ENCODE results near the gene MAP3K14.

The MAP3K14 gene

GRCh38 chr17:45282683-45283644 is 33.9 kb downstream of the MAP3K14 start:
- Histone ChIP-seq H3K9me3 (ENCODE audit: control insufficient read depth, low read depth, low read length) (no peaks in the 10 kb centered on the region), H3K9ac (ENCODE audit: low read length) (no peak overlapping the region), H3K27ac (ENCODE audit: low read length) (no peak overlapping the region), H3K36me3 (ENCODE audit: control insufficient read depth, low read depth, low read length) (peaks cover 18% of the 10 kb centered on the region), H3K27me3 (ENCODE audit: control insufficient read depth, insufficient read depth, low read length) (no peaks in the 10 kb centered on the region), H3K4me1 (ENCODE audit: control insufficient read depth, low read depth, low read length) (no peaks in the 10 kb centered on the region), H3K4me3 (ENCODE audit: low read length) (no peak overlapping the region)

GRCh38 chr17:45279898-45280297 is 36.9 kb downstream of the MAP3K14 start:
- Histone ChIP-seq H3K27ac (ENCODE audit: low read length) (no peak overlapping the region), H3K4me3 (ENCODE audit: low read length) (no peak overlapping the region), H3K9me3 (ENCODE audit: control insufficient read depth, low read depth, low read length) (no peaks in the 10 kb centered on the region), H3K36me3 (ENCODE audit: control insufficient read depth, low read depth, low read length) (peaks cover 10% of the 10 kb centered on the region), H3K4me1 (ENCODE audit: control insufficient read depth, low read depth, low read length) (peaks cover 4% of the 10 kb centered on the region), H3K27me3 (ENCODE audit: control insufficient read depth, insufficient read depth, low read length) (no peaks in the 10 kb centered on the region), H3K9ac (ENCODE audit: low read length) (no peak overlapping the region)

DNA sequence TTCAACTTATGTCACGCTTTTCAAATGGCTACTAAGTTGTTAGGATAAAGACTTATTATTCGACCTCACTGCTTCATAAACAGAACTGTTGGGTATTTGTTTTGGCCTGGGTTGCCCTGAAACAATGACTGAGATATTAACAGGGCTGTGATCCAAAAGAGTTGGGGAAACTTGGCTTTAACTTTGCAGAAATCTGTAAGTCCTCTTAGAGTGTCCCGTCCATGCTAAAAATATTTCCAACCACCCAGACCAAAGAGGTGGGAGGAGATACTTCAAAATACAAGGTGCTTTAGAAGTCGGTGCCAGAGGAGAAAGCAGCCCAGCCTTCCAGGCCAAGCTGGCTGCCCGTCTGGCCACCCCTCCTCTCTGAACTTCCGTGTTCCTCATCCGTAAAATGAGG is 38.8 kb downstream of the MAP3K14 start:
- Histone ChIP-seq H3K4me1 (ENCODE audit: control insufficient read depth, low read depth, low read length) (peaks cover 4% of the 10 kb centered on the region), H3K4me3 (ENCODE audit: low read length) (no peak overlapping the region), H3K9ac (ENCODE audit: low read length) (no peak overlapping the region), H3K27me3 (ENCODE audit: control insufficient read depth, insufficient read depth, low read length) (no peaks in the 10 kb centered on the region), H3K9me3 (ENCODE audit: control insufficient read depth, low read depth, low read length) (no peaks in the 10 kb centered on the region), H3K36me3 (ENCODE audit: control insufficient read depth, low read depth, low read length) (peaks cover 8% of the 10 kb centered on the region), H3K27ac (ENCODE audit: low read length) (no peak overlapping the region)

GRCh38 chr17:45277216-45277849 is 39.5 kb downstream of the MAP3K14 start:
- Histone ChIP-seq H3K36me3 (ENCODE audit: control insufficient read depth, low read depth, low read length) (peaks cover 5% of the 10 kb centered on the region), H3K27me3 (ENCODE audit: control insufficient read depth, insufficient read depth, low read length) (no peaks in the 10 kb centered on the region), H3K27ac (ENCODE audit: low read length) (no peak overlapping the region), H3K4me1 (ENCODE audit: control insufficient read depth, low read depth, low read length) (peaks cover 4% of the 10 kb centered on the region), H3K4me3 (ENCODE audit: low read length) (no peak overlapping the region), H3K9ac (ENCODE audit: low read length) (no peak overlapping the region), H3K9me3 (ENCODE audit: control insufficient read depth, low read depth, low read length) (no peaks in the 10 kb centered on the region)

- Histone ChIP-seq H3K4me1 (ENCODE audit: control insufficient read depth, low read depth, low read length) (peaks cover 4% of the 10 kb centered on the region), H3K9ac (ENCODE audit: low read length) (no peak overlapping the region), H3K36me3 (ENCODE audit: control insufficient read depth, low read depth, low read length) (peaks cover 3% of the 10 kb centered on the region), H3K27me3 (ENCODE audit: control insufficient read depth, insufficient read depth, low read length) (no peaks in the 10 kb centered on the region), H3K4me3 (ENCODE audit: low read length) (no peak overlapping the region), H3K9me3 (ENCODE audit: control insufficient read depth, low read depth, low read length) (no peaks in the 10 kb centered on the region), H3K27ac (ENCODE audit: low read length) (no peak overlapping the region)
Observed at GRCh38 chr17:45276031-45276430, 40.8 kb downstream of the MAP3K14 start.

- Histone ChIP-seq H3K27ac (ENCODE audit: low read length) (no peak overlapping the region), H3K4me1 (ENCODE audit: control insufficient read depth, low read depth, low read length) (peaks cover 4% of the 10 kb centered on the region), H3K9me3 (ENCODE audit: control insufficient read depth, low read depth, low read length) (no peaks in the 10 kb centered on the region), H3K27me3 (ENCODE audit: control insufficient read depth, insufficient read depth, low read length) (no peaks in the 10 kb centered on the region), H3K36me3 (ENCODE audit: control insufficient read depth, low read depth, low read length) (peaks cover 8% of the 10 kb centered on the region), H3K4me3 (ENCODE audit: low read length) (no peak overlapping the region), H3K9ac (ENCODE audit: low read length) (no peak overlapping the region)
Observed at GRCh38 chr17:45274033-45274432, 42.8 kb downstream of the MAP3K14 start.

GRCh38 chr17:45273551-45273957 is 43.3 kb downstream of the MAP3K14 start:
- Histone ChIP-seq H3K36me3 (ENCODE audit: control insufficient read depth, low read depth, low read length) (peaks cover 10% of the 10 kb centered on the region), H3K9ac (ENCODE audit: low read length) (no peak overlapping the region)

GRCh38 chr17:45271603-45272002 is 45.2 kb downstream of the MAP3K14 start:
- Histone ChIP-seq H3K9ac (ENCODE audit: low read length) (no peak overlapping the region), H3K27me3 (ENCODE audit: control insufficient read depth, insufficient read depth, low read length) (no peaks in the 10 kb centered on the region), H3K27ac (ENCODE audit: low read length) (no peak overlapping the region), H3K4me3 (ENCODE audit: low read length) (no peak overlapping the region), H3K9me3 (ENCODE audit: control insufficient read depth, low read depth, low read length) (no peaks in the 10 kb centered on the region), H3K4me1 (ENCODE audit: control insufficient read depth, low read depth, low read length) (no peaks in the 10 kb centered on the region), H3K36me3 (ENCODE audit: control insufficient read depth, low read depth, low read length) (peaks cover 12% of the 10 kb centered on the region)

More at GRCh38 chr17:45273551-45273957, 43.3 kb downstream of the MAP3K14 start:
- Histone ChIP-seq H3K27me3 (ENCODE audit: control insufficient read depth, insufficient read depth, low read length) (no peaks in the 10 kb centered on the region), H3K9me3 (ENCODE audit: control insufficient read depth, low read depth, low read length) (no peaks in the 10 kb centered on the region), H3K27ac (ENCODE audit: low read length) (no peak overlapping the region), H3K4me1 (ENCODE audit: control insufficient read depth, low read depth, low read length) (peaks cover 4% of the 10 kb centered on the region), H3K4me3 (ENCODE audit: low read length) (no peak overlapping the region)

DNA sequence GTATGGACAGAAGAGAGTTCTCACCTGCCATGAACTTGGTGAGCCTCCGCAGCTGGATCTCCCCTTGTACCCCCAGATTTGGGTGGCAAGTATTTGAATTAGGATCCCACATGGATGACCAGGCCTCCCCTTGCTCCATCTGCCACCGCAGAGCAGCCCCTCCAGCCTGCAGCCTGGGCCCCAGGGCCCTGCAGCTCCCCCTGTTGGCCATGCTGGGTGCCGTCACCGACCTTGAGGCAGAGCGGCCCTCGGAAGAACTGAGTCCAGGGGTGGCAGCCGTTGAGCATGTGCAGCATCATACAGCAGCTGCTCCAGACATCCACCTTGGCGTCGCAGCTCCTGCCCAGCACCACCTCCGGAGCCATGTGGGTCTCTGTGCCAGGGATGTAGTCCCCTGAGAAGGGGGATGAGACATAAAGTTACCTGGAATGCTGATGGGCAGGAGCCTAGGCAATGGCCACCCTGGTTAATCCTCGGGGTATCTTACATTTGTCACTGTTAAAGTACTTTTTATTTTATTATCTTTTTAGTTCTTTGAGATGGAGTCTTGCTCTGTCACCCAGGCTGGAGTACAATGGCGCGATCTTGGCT is 45.9 kb downstream of the MAP3K14 start:
- H3K4me3 ChIP-seq (ENCODE audit: low read length) = no peak overlapping the region
- no peak overlapping the region for H3K27ac ChIP-seq (ENCODE audit: low read length)
- no peaks in the 10 kb centered on the region for H3K9me3 ChIP-seq (ENCODE audit: control insufficient read depth, low read depth, low read length)
- H3K36me3 ChIP-seq (ENCODE audit: control insufficient read depth, low read depth, low read length) = peaks cover 12% of the 10 kb centered on the region
- H3K27me3 ChIP-seq (ENCODE audit: control insufficient read depth, insufficient read depth, low read length) = no peaks in the 10 kb centered on the region
- H3K9ac ChIP-seq (ENCODE audit: low read length) = no peak overlapping the region
- H3K4me1 ChIP-seq (ENCODE audit: control insufficient read depth, low read depth, low read length) = no peaks in the 10 kb centered on the region

GRCh38 chr17:45269912-45270311 is 46.9 kb downstream of the MAP3K14 start:
- peaks cover 12% of the 10 kb centered on the region for H3K36me3 ChIP-seq (ENCODE audit: control insufficient read depth, low read depth, low read length)
- no peaks in the 10 kb centered on the region for H3K4me1 ChIP-seq (ENCODE audit: control insufficient read depth, low read depth, low read length)
- no peaks in the 10 kb centered on the region for H3K27me3 ChIP-seq (ENCODE audit: control insufficient read depth, insufficient read depth, low read length)
- no peaks in the 10 kb centered on the region for H3K9me3 ChIP-seq (ENCODE audit: control insufficient read depth, low read depth, low read length)
- no peak overlapping the region for H3K4me3 ChIP-seq (ENCODE audit: low read length)
- no peak overlapping the region for H3K27ac ChIP-seq (ENCODE audit: low read length)
- H3K9ac ChIP-seq (ENCODE audit: low read length) = no peak overlapping the region

DNA sequence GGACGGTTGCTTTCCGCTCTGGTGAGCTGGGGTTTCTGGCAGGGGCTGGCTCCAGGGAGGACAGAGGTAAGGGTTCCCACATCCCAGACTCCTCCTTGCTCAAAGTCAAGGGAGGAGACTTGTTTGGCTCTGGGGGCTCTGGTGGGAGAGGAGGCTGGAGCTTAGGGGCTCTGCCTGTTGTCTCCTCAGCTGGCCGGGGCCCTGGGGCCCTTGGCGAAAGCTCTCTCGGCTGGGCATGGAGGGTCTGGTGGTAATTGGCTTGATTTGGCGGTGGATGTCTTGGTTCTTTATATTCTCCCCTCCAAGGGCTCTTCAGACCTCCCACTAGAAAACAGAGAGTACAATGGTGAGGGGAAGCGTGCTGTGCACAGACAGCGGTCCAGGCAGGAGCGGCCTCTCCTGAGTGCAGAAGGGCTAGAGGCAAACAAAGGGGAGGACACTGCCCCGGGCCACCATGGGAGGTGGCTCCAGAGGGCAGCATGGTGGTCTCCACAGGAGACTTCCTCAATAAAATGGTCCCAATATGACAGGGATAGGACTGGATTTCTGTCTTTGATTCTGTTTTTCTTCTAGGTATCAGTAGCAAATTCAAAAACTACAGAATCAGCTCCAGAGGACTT is 49.3 kb downstream of the MAP3K14 start:
- peaks cover 14% of the 10 kb centered on the region for H3K36me3 ChIP-seq (ENCODE audit: control insufficient read depth, low read depth, low read length)
- H3K9me3 ChIP-seq (ENCODE audit: control insufficient read depth, low read depth, low read length) = no peaks in the 10 kb centered on the region
- H3K4me3 ChIP-seq (ENCODE audit: low read length) = no peak overlapping the region
- no peaks in the 10 kb centered on the region for H3K27me3 ChIP-seq (ENCODE audit: control insufficient read depth, insufficient read depth, low read length)
- no peak overlapping the region for H3K9ac ChIP-seq (ENCODE audit: low read length)
- H3K27ac ChIP-seq (ENCODE audit: low read length) = no peak overlapping the region
- peaks cover 3% of the 10 kb centered on the region for H3K4me1 ChIP-seq (ENCODE audit: control insufficient read depth, low read depth, low read length)

All from iPS-18a (cell line).